Transverse colon (tissue), 4 donors: Measurements from ENCODE around the gene CACNB3. TPM values are rescaled to one million over a fixed set of nuclear protein-coding genes. Genes with fewer than 3 reads are reported as not detected.
"Not testable (repeated sequence)": the region's sequence is repeated elsewhere in the genome, so short reads cannot be mapped to it uniquely, and the experiment has no call there.

Experiments used
- DNase-seq: peaks from one replicate; pipeline ENCODE4 v3.0.0-alpha.2; 2019
- H3K27ac ChIP-seq, 4 donors: fragments of 200-600 bp; sonication (generic); 2 replicates each; pipeline ENCODE4 v1.5.1; 2016 to 2018; ENCODE audit warnings: inconsistent platforms in 4 of 4
- H3K27me3 ChIP-seq: fragments of 200-600 bp; sonication (generic); 2 replicates; pipeline ENCODE4 v1.5.1; 2017; ENCODE audit warnings: inconsistent platforms
- H3K36me3 ChIP-seq, 4 donors: fragments of 200-600 bp; sonication (generic); 2 replicates each; pipeline ENCODE4 v1.5.1; 2017 to 2019; ENCODE audit warnings: inconsistent platforms in 4 of 4
- H3K4me1 ChIP-seq, 4 donors: fragments of 200-600 bp; sonication (generic); 2 replicates each; pipeline ENCODE4 v1.5.1; 2017 to 2020; ENCODE audit warnings: inconsistent platforms in 4 of 4
- H3K4me3 ChIP-seq, 4 donors: fragments of 200-600 bp; sonication (generic); 1 replicate in 1 of 4; 2 replicates in 3 of 4; pipeline versions ENCODE4 v1.5.1 to v1.6.1; 2017 to 2019; ENCODE audit warnings: inconsistent platforms in 4 of 4
- H3K9me3 ChIP-seq, 2 donors: fragments of 200-600 bp; sonication (generic); 2 replicates each; pipeline ENCODE4 v1.5.1; 2017 to 2019; ENCODE audit warnings: inconsistent platforms in 2 of 2
- EP300 ChIP-seq: sonication (generic); formaldehyde crosslinking; IDR thresholded peaks from one replicate; pipeline ENCODE4 v1.6.1; 2017; ENCODE audit warnings: antibody characterized with exemption, low read depth
- POLR2A ChIP-seq: fragments of 450-650 bp; IDR thresholded peaks from one replicate; pipeline ENCODE4 v1.6.1; 2016; ENCODE audit warnings: antibody characterized with exemption, mild to moderate bottlenecking, moderate library complexity
- POLR2AphosphoS5 ChIP-seq, 3 donors: sonication (generic); formaldehyde crosslinking; IDR thresholded peaks; one replicate each; pipeline ENCODE4 v1.6.1; 2016; ENCODE audit warnings: antibody characterized with exemption in 3 of 3
- WGBS, 2 donors: methylation state at CpG; one replicate each; pipeline ENCODE4 v1.1.5; 2018; ENCODE audit warnings: low coverage in 1 of 2; 5-methylcytosine and 5-hydroxymethylcytosine counted together
- in situ Hi-C, 4 donors: fragments of 200-750 bp; cut with MboI; loops; one replicate each; pipeline versions ENCODE4 v1.15.0 to v1.15.1; 2017; ENCODE audit warnings: low sequenced_read_pairs in 3 of 4, low pct_ligation_motif_present in 1 of 4, low pct_unique_long_range_greater_than_20kb in 1 of 4
- intact Hi-C: fragments of 100-400 bp; cut with DNase I; formaldehyde crosslinking; loops from one replicate; pipeline ENCODE4 v1.15.1; 2023; ENCODE audit warnings: low total_unique reads
- total RNA-seq, 4 donors: library from RNA; depleted of rRNA; stranded (reverse); fragments of >200 nt; gene quantifications; one replicate each; pipeline ENCODE4 v1.1.0, GENCODE V29; 2016
- TF ChIP-seq, protein P1 (sequence below), 5 experiments: fragments of 200-600 bp in 3 of 5; fragments of 450-650 bp in 2 of 5; sonication (generic) in 3 of 5; IDR thresholded peaks; 1 replicate in 2 of 5; 2 replicates in 3 of 5; pipeline ENCODE4 v1.5.1; 2016 to 2017; ENCODE audit warnings: antibody characterized with exemption in 5 of 5, inconsistent platforms in 3 of 5, mild to moderate bottlenecking in 2 of 5, moderate library complexity in 1 of 5

CACNB3 gene
- total RNA-seq, 4 donors from 2014 or later: 20.6 to 53.5 (median 47.1) TPM

- H3K36me3 ChIP-seq: no peaks in the 10 kb centered on the region
- in situ Hi-C loops: no loop called here
- no peaks in the 10 kb centered on the region for H3K9me3 ChIP-seq
- TF ChIP-seq EP300 (no peak), POLR2AphosphoS5 (IDR thresholded peaks at IDR 0.05) (no peak), POLR2A (no peak)
- TF ChIP-seq, protein P1, sequence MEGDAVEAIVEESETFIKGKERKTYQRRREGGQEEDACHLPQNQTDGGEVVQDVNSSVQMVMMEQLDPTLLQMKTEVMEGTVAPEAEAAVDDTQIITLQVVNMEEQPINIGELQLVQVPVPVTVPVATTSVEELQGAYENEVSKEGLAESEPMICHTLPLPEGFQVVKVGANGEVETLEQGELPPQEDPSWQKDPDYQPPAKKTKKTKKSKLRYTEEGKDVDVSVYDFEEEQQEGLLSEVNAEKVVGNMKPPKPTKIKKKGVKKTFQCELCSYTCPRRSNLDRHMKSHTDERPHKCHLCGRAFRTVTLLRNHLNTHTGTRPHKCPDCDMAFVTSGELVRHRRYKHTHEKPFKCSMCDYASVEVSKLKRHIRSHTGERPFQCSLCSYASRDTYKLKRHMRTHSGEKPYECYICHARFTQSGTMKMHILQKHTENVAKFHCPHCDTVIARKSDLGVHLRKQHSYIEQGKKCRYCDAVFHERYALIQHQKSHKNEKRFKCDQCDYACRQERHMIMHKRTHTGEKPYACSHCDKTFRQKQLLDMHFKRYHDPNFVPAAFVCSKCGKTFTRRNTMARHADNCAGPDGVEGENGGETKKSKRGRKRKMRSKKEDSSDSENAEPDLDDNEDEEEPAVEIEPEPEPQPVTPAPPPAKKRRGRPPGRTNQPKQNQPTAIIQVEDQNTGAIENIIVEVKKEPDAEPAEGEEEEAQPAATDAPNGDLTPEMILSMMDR (IDR thresholded peaks at IDR 0.05): no peak
- H3K4me1 ChIP-seq: peaks cover 0 to 1% (median under 1%) of the 10 kb centered on the region in 4 donors
- no peak for DNase-seq
- no peaks in the 10 kb centered on the region for H3K27me3 ChIP-seq
- WGBS, 2 donors: 82 to 92% methylated on average over 5 to 8 of the region's 8 CpGs
- H3K27ac ChIP-seq: no peak overlapping the region
- H3K4me3 ChIP-seq: no peak overlapping the region
- intact Hi-C loops: loop anchor here (10.0 kb wide), 1 partner anchor 77 kb away; no protein-coding TSS in a partner anchor
These were observed 39.7 kb downstream of the CACNB3 start for GRCh38 chr12:48858043-48858442.

DNA sequence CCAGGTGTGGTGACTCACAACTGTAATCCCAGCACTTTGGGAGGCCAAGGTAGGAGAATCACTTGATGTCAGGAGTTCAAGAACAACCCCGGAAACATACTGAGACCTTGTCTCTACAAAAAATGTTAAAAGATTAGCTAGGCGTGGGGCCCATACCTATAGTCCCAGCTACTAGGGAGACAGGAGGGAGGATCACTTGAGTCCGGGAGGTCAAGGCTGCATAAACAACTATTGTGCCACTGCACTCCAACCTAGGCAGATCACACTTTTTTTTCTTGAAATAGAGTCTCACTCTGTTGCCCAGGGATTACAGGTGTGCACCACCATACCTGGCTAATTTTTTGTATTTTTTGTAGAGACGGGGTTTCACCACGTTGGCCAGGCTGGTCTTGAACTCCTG, 41.3 kb downstream of the CACNB3 start:
- Histone ChIP-seq H3K36me3 (no peaks in the 10 kb centered on the region), H3K4me1 (peaks cover 0 to 8% (median 0%) of the 10 kb centered on the region in 4 donors), H3K27me3 (peaks cover 7% of the 10 kb centered on the region), H3K27ac (no peak overlapping the region), H3K9me3 (no peaks in the 10 kb centered on the region), H3K4me3 (no peak overlapping the region)
- intact Hi-C loops: loop anchor here (10.0 kb wide), 1 partner anchor 75 kb away; no protein-coding TSS in a partner anchor
- TF ChIP-seq POLR2AphosphoS5 (IDR thresholded peaks at IDR 0.05): no peak
- no peak for TF ChIP-seq EP300
- no peak for TF ChIP-seq POLR2A
- DNase-seq: no peak
- 96% methylated on average over 4 to 5 of the region's 5 CpGs for WGBS, 2 donors
- in situ Hi-C loops: no loop called here

- H3K27ac ChIP-seq, H3K27me3 ChIP-seq, H3K9me3 ChIP-seq, H3K4me3 ChIP-seq, H3K36me3 ChIP-seq, DNase-seq, in situ Hi-C loops, intact Hi-C loops: not testable (repeated sequence)
- H3K4me1 ChIP-seq: peaks cover 3 to 14% (median 5%) of the 10 kb centered on the region in 4 donors
- WGBS, 2 donors: 72 to 95% methylated on average over 2 to 5 of the region's 5 CpGs
These were observed 41.9 kb downstream of the CACNB3 start for GRCh38 chr12:48860236-48860635.

GRCh38 chr12:48861111-48861510, 42.8 kb downstream of the CACNB3 start:
- DNase-seq: no peak
- TF ChIP-seq POLR2A (no peak), POLR2AphosphoS5 (IDR thresholded peaks at IDR 0.05) (no peak)
- TF ChIP-seq, protein P1 (IDR thresholded peaks at IDR 0.05): no peak
- H3K4me1 ChIP-seq: peaks cover 4 to 20% (median 9%) of the 10 kb centered on the region in 4 donors
- no peaks in the 10 kb centered on the region for H3K9me3 ChIP-seq
- 63% methylated on average over 2 of the region's 2 CpGs; no CpG with 5 or more reads in 1 of the 2 donors for WGBS, 2 donors
- H3K27me3 ChIP-seq: peaks cover 9% of the 10 kb centered on the region
- in situ Hi-C loops: no loop called here
- intact Hi-C loops: no loop called here
- no peak overlapping the region for H3K4me3 ChIP-seq
- H3K36me3 ChIP-seq: no peaks in the 10 kb centered on the region
- no peak overlapping the region for H3K27ac ChIP-seq

DNA sequence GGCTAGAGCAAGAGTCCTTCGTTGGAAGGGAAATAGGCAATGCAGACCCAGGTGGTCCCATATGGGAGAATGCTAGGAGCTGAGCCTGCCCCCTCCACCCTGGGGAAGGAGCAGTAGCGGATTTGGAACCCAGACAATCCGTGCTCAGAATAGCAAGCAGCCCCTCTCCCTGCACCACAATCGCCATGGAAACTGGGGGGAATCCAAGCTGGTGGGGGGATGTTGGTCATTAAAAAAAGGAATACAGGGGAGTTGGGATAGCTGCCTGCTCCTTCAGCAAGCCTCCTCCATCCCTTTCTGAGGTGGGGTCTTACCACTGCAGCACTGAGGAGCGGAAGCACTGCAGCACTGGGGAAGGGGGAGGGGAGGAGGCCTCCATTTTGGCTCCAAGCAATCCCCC, 44.5 kb downstream of the CACNB3 start:
- WGBS, 2 donors: 70% methylated on average over 5 of the region's 5 CpGs; no CpG with 5 or more reads in 1 of the 2 donors
- intact Hi-C loops (no loop called here), in situ Hi-C loops (no loop called here)
- Histone ChIP-seq H3K4me3 (no peak overlapping the region), H3K36me3 (no peaks in the 10 kb centered on the region), H3K4me1 (peaks cover 4 to 29% (median 13%) of the 10 kb centered on the region in 4 donors), H3K27me3 (peaks cover 9% of the 10 kb centered on the region), H3K27ac (no peak overlapping the region), H3K9me3 (no peaks in the 10 kb centered on the region)
- no peak for DNase-seq
- TF ChIP-seq EP300: no peak

DNA sequence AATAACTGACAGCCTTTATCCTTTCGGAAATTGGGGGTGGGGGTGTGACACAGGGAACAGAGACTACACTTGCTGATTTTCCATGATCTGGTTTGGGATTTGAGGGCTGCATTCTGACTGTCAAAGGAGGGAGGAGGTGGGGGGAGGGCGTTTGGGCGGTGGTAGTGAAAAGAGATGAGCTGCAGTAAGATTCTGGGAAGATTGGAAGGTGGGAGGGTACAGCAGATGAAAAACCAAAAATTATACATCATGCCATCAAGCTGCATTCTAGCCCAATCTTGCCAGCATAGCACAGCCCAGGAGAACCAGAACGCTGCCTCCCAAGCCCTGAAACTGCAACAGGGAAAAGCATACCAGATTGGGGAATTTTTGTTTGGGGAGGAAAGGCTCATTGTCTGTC, 45.0 kb downstream of the CACNB3 start:
- peaks cover 9% of the 10 kb centered on the region for H3K27me3 ChIP-seq
- no peak for DNase-seq
- H3K4me3 ChIP-seq: no peak overlapping the region
- intact Hi-C loops: no loop called here
- H3K36me3 ChIP-seq: no peaks in the 10 kb centered on the region
- no peaks in the 10 kb centered on the region for H3K9me3 ChIP-seq
- peaks cover 4 to 29% (median 13%) of the 10 kb centered on the region in 4 donors for H3K4me1 ChIP-seq
- no peak for TF ChIP-seq EP300
- TF ChIP-seq POLR2A: no peak
- no peak for TF ChIP-seq POLR2AphosphoS5 (IDR thresholded peaks at IDR 0.05)
- TF ChIP-seq, protein P1 (IDR thresholded peaks at IDR 0.05): no peak
- WGBS, 2 donors: 71 to 80% methylated on average over 1 to 4 of the region's 4 CpGs
- in situ Hi-C loops: no loop called here
- H3K27ac ChIP-seq: no peak overlapping the region
